ENCODE data around the gene DPAGT1.

DNA sequence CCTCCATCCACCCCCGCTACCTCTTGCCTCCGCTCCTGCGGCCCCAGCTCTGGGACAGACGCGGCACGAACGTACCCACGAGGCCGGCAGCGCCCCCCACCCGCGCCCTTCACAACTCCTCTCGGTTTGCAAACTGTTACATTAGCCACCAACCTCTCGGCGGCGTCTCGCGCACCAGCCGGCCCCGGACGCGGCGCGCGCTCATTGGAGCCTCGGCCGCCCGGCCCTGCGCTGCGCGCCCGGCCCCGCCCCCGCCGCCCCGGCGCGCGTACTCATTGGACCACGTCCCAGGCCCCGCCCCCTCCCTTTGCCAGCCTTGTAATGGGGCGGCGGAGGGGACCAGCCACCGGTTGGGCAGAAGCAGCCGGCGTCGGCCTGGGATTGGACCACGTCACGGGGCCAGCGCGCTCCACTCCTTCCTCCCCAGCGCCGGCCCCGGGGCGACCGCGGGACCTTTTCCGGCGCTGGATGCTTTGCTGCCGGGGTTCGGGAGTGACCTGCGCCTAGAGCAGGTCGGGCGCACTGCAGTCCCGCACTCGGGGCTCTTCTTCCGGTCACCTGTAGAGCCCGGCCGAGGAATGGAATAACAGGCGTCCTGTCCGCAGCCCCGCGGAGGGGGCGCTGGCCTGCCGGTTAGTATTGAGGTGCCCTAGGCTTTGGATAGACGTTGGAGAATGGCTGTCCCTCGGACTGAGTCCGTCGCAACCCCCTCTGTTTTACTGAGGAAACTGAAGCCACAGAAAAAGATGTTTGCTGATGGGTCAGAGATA lies 44.5 kb downstream of the DPAGT1 start, which contains the start of gene HYOU1:
- TF ChIP-seq ZNF274 (IDR thresholded peaks at IDR 0.05; ENCODE audit: low read depth, low read length) (no peak), SUZ12 (IDR thresholded peaks at IDR 0.05; ENCODE audit: extremely low read depth, insufficient read depth, insufficient read length) (no peak)

Measured in NT2/D1 (cell line).